Measurements from ENCODE around the gene DNAL1.

DNA sequence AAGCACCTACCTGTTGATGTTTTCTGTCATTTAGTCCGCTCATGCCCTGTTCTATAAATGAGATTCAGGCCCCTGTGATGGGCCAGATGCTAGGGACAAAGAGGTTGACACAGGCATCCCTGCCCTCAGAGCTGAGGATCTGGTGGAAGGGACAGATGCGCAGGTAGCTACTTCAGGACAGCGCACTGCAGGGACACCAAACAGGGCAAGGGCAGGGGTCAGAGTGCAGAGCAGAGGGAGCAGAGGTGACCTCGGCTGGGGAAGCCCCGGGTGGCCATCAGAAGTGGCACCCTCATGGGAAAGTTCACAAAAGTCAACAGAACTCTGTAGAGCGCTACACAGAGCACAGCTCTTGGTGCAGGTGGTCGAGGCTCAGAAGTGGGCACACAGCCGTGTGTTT, 75.0 kb downstream of the DNAL1 start:
- TF ChIP-seq POLR2AphosphoS5 (IDR thresholded peaks at IDR 0.05; ENCODE audit: low read depth, low read length) (no peak), POLR2A (IDR thresholded peaks at IDR 0.05; ENCODE audit: low read depth, low read length) (no peak), TAF1 (IDR thresholded peaks at IDR 0.05; ENCODE audit: low read depth, low read length) (no peak), SPI1 (IDR thresholded peaks at IDR 0.05; ENCODE audit: low read depth, low read length) (no peak), PAX5 (IDR thresholded peaks at IDR 0.05; ENCODE audit: insufficient read depth, low read length, severe bottlenecking) (no peak), POU2F2 (IDR thresholded peaks at IDR 0.05; ENCODE audit: low read depth, low read length) (no peak)

Data from GM12891 (cell line).